GM12872 (cell line): ENCODE results near the gene NRXN3.

Experiments
- CTCF ChIP-seq: IDR thresholded peaks from 3 replicates; pipeline ENCODE4 v1.5.1; 2011; ENCODE audit warnings: low read depth, mild to moderate bottlenecking, low read length, moderate library complexity; ENCODE audit not compliant: insufficient read depth

NRXN3 gene

GRCh38 chr14:78535041-78535440 is 364.9 kb downstream of the NRXN3 start:
- TF ChIP-seq CTCF: no peak

- no peak for TF ChIP-seq CTCF
Observed at GRCh38 chr14:78543433-78543832, 373.3 kb downstream of the NRXN3 start.

GRCh38 chr14:78561074-78561473 is 390.9 kb downstream of the NRXN3 start:
- TF ChIP-seq CTCF: no peak

GRCh38 chr14:78566026-78566858 is 396.1 kb downstream of the NRXN3 start:
- peak; percentile 81 for TF ChIP-seq CTCF

DNA sequence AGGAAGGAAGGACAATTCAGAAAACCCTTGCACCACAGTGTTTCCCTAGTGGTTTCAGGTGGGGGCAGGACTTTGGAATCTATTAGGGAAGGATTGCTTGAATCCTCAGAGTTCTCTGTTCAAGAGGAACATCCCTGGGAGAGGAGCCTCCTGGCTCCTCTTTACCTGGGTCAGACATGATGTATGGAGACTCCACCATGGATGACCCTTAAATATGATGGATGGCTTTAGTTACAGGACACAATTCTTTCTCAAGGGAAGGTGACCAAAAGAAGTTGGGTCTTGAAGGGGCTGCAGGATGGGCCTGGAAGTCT is 396.6 kb downstream of the NRXN3 start:
- TF ChIP-seq CTCF: no peak

DNA sequence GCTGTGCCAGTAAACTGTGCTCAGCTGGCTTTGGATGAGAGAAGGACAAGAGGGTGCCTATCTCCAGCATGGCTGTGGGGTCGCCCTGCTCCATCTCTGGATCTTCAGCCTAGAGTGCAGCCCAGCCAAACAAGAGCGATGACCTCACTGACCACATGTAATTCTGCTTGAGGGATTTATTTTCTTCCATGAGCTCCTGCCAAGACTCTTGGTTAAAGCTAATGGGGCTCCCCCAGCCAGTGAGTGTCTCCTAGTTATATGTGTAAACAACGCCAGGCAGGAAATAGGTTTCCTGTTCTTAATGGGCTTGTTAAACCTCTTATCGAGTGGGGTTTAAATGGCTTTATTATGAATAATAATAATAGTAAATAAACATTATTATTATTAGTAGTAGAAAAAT is 397.2 kb downstream of the NRXN3 start:
- no peak for TF ChIP-seq CTCF

DNA sequence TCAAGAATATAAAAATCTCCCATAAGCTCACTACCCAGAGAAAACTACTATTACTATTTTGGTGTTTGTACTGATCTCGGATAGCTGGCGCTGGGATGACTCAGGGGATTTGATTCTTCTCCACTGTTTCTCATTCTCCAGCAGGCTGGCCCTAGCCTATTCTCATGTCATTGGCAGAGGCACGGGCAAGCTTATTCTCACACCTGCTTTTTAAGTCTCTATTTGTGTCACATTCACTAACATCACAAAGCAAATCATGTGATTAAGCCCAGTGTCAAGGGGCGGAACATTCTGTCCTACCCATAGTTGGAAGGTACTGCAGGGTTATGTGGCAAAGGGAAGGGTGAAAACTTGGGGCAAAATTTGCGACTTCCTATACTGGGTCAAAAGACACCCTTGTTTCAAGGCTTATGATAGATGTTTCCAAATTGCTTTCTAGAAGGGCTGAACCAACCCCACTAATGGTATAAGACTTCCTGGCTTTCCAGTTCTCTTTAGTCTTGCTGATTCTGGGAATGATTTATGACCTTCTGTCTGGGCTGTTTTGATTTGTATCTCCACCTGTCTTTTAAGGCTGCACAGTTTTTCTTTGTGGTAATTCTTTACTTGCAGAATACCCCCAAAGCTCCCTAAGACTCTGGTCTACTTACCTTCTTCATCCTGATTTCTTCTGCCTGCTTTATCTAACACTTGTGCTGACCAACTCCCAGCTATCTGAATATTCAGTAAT is 406.4 kb downstream of the NRXN3 start:
- TF ChIP-seq CTCF: no peak
